Fibroblast of lung (primary cell): ENCODE results near the gene KCNIP4. TPM values are rescaled to one million over a fixed set of nuclear protein-coding genes. Genes with fewer than 3 reads are reported as not detected.

Source experiments
- DNase-seq, 2 donors: peaks; one replicate each; pipeline versions ENCODE4 v3.0.0 to v3.0.0-alpha.2; 2010; ENCODE audit warnings: low read depth in 2 of 2
- H2AFZ ChIP-seq: 2 replicates; pipeline ENCODE4 v1.5.1; 2012; ENCODE audit warnings: low read length, control low read depth, inconsistent platforms
- H3K27ac ChIP-seq: 2 replicates; pipeline ENCODE4 v1.5.1; 2011; ENCODE audit warnings: low read length, control low read depth; ENCODE audit not compliant: insufficient read depth
- H3K27me3 ChIP-seq: 2 replicates; pipeline ENCODE4 v1.5.1; 2011; ENCODE audit warnings: mild to moderate bottlenecking, low read length; ENCODE audit not compliant: control insufficient read depth, insufficient read depth
- H3K36me3 ChIP-seq: 2 replicates; pipeline ENCODE4 v1.5.1; 2011; ENCODE audit warnings: low read length; ENCODE audit not compliant: control insufficient read depth, insufficient read depth
- H3K4me1 ChIP-seq: 2 replicates; pipeline ENCODE4 v1.5.1; 2011; ENCODE audit warnings: low read length; ENCODE audit not compliant: control insufficient read depth, insufficient read depth; ENCODE audit errors: extremely low read depth
- H3K4me2 ChIP-seq: 2 replicates; pipeline ENCODE4 v1.5.1; 2011; ENCODE audit warnings: low read length, control low read depth; ENCODE audit not compliant: insufficient read depth; ENCODE audit errors: extremely low read depth
- H3K4me3 ChIP-seq, 4 experiments: fragments of 200-600 bp in 1 of 4; sonication (generic) in 1 of 4; replicated peaks in 1 of 4; 2 replicates each; pipeline ENCODE4 v1.5.1; 2011 to 2016; ENCODE audit warnings: low read length in 4 of 4, low read depth in 3 of 4, mild to moderate bottlenecking in 3 of 4, control low read depth in 2 of 4, inconsistent platforms in 1 of 4, mixed read lengths in 1 of 4; ENCODE audit not compliant: insufficient read depth in 1 of 4; ENCODE audit errors: control extremely low read depth in 1 of 4
- H3K79me2 ChIP-seq: 2 replicates; pipeline ENCODE4 v1.5.1; 2012; ENCODE audit warnings: mild to moderate bottlenecking, low read length, inconsistent platforms; ENCODE audit not compliant: control insufficient read depth, insufficient read depth
- H3K9ac ChIP-seq: 2 replicates; pipeline ENCODE4 v1.5.1; 2011; ENCODE audit warnings: mild to moderate bottlenecking, low read length, control low read depth; ENCODE audit not compliant: insufficient read depth
- H3K9me3 ChIP-seq: 2 replicates; pipeline ENCODE4 v1.5.1; 2012; ENCODE audit warnings: low read depth, low read length; ENCODE audit not compliant: control insufficient read depth, insufficient read depth
- H4K20me1 ChIP-seq: 2 replicates; pipeline ENCODE4 v1.5.1; 2011; ENCODE audit warnings: low read length; ENCODE audit not compliant: control insufficient read depth, insufficient read depth; ENCODE audit errors: extremely low read depth
- EZH2 ChIP-seq: IDR thresholded peaks from 2 replicates; pipeline ENCODE4 v1.5.1; 2012; ENCODE audit warnings: low read length, control low read depth, mild to moderate bottlenecking; ENCODE audit errors: missing control alignments
- polyA plus RNA-seq, 2 donors: library from polyadenylated mRNA; depleted of rRNA in 1 of 2; stranded (reverse) in 1 of 2; unstranded in 1 of 2; fragments of >200 nt; gene quantifications; 2 replicates each; pipeline ENCODE4 v1.2.1, GENCODE V29; 2011 to 2012; ENCODE audit warnings: missing spikeins in 1 of 2
- total RNA-seq: library from RNA; depleted of rRNA; stranded (reverse); fragments of >200 nt; gene quantifications from 2 replicates; pipeline ENCODE4 v1.2.1, GENCODE V29; 2014
- TF ChIP-seq, protein P1 (sequence below), 2 donors: IDR thresholded peaks in 1 of 2; conservative IDR thresholded peaks in 1 of 2; 1 replicate in 1 of 2; 2 replicates in 1 of 2; pipeline ENCODE4 v1.5.1; 2011 to 2012; ENCODE audit warnings: low read length in 2 of 2, control low read depth in 1 of 2, inconsistent platforms in 1 of 2, low read depth in 1 of 2, mild to moderate bottlenecking in 1 of 2

KCNIP4 gene
- total and polyA plus RNA-seq, 2 donors (not counting 1 experiment from before 2014, with no cell fraction given), result not detected

DNA sequence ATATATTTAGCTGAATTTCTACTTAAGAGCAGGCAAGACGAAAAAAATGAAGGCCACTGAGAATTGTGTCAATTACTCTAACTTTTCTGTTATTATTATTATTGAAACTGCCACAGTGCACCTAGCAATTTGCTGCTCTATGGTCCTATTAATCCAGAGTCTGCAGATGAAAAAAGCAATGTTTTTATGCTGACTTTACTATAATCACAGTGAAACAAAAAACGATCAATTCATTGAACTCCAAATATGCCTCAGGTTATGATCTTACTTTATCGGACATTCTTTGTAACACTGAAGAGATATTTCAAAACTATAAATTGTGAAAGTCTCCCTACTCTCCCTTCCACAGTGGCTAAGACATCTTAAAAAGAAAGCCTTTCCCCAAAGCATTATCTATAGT is 474.4 kb downstream of the KCNIP4 start:
- Histone ChIP-seq H3K9ac (no peak overlapping the region), H3K36me3 (no peaks in the 10 kb centered on the region), H3K79me2 (no peaks in the 10 kb centered on the region), H3K27me3 (no peaks in the 10 kb centered on the region), H3K4me1 (no peaks in the 10 kb centered on the region), H3K4me2 (no peak overlapping the region), H2AFZ (no peak overlapping the region), H3K4me3 (no peak overlapping the region), H4K20me1 (no peaks in the 10 kb centered on the region), H3K27ac (no peak overlapping the region), H3K9me3 (no peaks in the 10 kb centered on the region)
- no peak for TF ChIP-seq EZH2
- TF ChIP-seq, protein P1, sequence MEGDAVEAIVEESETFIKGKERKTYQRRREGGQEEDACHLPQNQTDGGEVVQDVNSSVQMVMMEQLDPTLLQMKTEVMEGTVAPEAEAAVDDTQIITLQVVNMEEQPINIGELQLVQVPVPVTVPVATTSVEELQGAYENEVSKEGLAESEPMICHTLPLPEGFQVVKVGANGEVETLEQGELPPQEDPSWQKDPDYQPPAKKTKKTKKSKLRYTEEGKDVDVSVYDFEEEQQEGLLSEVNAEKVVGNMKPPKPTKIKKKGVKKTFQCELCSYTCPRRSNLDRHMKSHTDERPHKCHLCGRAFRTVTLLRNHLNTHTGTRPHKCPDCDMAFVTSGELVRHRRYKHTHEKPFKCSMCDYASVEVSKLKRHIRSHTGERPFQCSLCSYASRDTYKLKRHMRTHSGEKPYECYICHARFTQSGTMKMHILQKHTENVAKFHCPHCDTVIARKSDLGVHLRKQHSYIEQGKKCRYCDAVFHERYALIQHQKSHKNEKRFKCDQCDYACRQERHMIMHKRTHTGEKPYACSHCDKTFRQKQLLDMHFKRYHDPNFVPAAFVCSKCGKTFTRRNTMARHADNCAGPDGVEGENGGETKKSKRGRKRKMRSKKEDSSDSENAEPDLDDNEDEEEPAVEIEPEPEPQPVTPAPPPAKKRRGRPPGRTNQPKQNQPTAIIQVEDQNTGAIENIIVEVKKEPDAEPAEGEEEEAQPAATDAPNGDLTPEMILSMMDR (conservative IDR thresholded peaks at IDR 0.05 in 1 of 2, IDR thresholded peaks at IDR 0.05 in 1 of 2; ENCODE audit: low read depth in 1 of 2, low read length in 2 of 2), result no peak
- DNase-seq, result no peak

DNA sequence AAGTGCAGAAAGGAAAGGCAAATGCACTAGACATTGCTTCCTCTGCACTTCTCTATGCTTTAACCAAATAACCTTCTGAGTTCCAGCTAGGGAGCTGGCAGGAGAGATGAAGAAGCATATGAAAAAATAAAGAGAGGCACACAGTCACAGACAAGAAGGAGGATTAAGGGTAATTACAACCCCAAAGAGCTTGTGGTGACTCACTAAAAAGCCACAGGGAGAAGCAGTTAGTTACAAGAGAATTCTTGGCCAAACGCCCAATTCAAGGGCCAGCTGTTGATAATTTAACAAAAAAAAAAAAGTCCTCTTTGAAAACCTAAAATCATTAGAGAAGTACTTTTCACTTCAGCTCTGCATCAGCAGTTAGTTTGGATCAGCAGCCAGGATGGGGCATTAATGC is 478.0 kb downstream of the KCNIP4 start:
- H3K79me2 ChIP-seq, result no peaks in the 10 kb centered on the region
- no peak overlapping the region for H3K4me3 ChIP-seq
- no peak overlapping the region for H3K4me2 ChIP-seq
- H2AFZ ChIP-seq, result no peak overlapping the region
- peak; percentile 65 to 78 for DNase-seq
- TF ChIP-seq EZH2, result no peak
- TF ChIP-seq, protein P1 (conservative IDR thresholded peaks at IDR 0.05 in 1 of 2, IDR thresholded peaks at IDR 0.05 in 1 of 2; ENCODE audit: low read depth in 1 of 2, low read length in 2 of 2), result no peak
- H4K20me1 ChIP-seq, result no peaks in the 10 kb centered on the region
- no peak overlapping the region for H3K27ac ChIP-seq
- H3K9ac ChIP-seq, result no peak overlapping the region
- H3K9me3 ChIP-seq, result no peaks in the 10 kb centered on the region
- no peaks in the 10 kb centered on the region for H3K36me3 ChIP-seq
- H3K4me1 ChIP-seq, result no peaks in the 10 kb centered on the region
- no peaks in the 10 kb centered on the region for H3K27me3 ChIP-seq

DNA sequence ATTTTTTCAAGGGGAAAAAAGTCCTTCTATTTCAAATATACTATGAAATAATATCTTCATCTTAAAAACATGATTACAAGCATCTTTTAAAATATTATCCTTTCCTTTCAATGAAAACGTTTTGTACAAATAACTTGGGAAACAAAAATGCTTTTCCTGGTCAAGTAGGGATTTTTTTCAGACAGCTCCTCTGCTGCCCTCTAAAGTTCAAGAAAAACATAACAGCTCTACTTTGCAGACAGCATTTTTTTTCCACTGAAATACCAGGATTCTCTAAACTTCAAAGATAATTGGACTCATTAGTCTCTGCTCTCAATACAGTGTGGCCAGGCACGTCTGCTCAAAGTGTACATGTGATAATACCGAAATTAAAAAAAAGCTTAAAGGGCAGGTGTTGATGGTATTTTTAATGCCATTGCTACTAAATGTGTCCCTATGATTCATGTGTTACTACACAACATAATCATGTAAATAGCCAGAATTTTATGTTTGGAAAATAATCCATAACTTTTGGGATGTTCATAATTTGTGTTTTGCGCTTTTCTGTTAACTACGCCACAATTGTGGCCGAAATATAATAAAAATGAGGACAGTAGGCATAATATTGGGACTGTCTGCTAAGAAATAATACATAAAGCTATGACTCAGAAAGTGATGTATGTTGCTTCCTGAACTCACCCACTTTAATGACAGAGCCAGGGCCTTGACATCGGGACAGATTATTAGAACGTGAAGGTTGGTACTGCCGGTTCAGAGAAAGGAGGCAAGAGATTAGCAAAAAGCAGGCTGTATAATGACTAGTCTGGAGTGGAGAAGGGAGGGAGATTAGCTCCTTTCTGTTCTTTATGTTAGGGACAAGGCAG is 478.9 kb downstream of the KCNIP4 start:
- H3K4me2 ChIP-seq, result no peak overlapping the region
- H3K9me3 ChIP-seq, result no peaks in the 10 kb centered on the region
- H3K4me3 ChIP-seq, result no peak overlapping the region
- H3K4me1 ChIP-seq, result no peaks in the 10 kb centered on the region
- H3K36me3 ChIP-seq, result no peaks in the 10 kb centered on the region
- DNase-seq, result peak; percentile 14 to 38
- H4K20me1 ChIP-seq, result no peaks in the 10 kb centered on the region
- H3K79me2 ChIP-seq, result no peaks in the 10 kb centered on the region
- no peak overlapping the region for H3K27ac ChIP-seq
- no peaks in the 10 kb centered on the region for H3K27me3 ChIP-seq
- TF ChIP-seq, protein P1 (conservative IDR thresholded peaks at IDR 0.05 in 1 of 2, IDR thresholded peaks at IDR 0.05 in 1 of 2; ENCODE audit: low read depth in 1 of 2, low read length in 2 of 2), result peak; percentile 42 to 60
- TF ChIP-seq EZH2, result no peak
- H3K9ac ChIP-seq, result no peak overlapping the region
- no peak overlapping the region for H2AFZ ChIP-seq
